ENCODE data around the gene KCNH8.

GRCh38 chr3:19455546-19455945 lies 307.2 kb downstream of the KCNH8 start:
- TF ChIP-seq CTCF (IDR thresholded peaks at IDR 0.05; ENCODE audit: low read depth, low read length, missing input control) (no peak), RXRA (IDR thresholded peaks at IDR 0.05) (no peak), YY1 (IDR thresholded peaks at IDR 0.05) (no peak), JUND (IDR thresholded peaks at IDR 0.05) (no peak), RAD21 (IDR thresholded peaks at IDR 0.05) (no peak), NR2F2 (IDR thresholded peaks at IDR 0.05) (no peak), EGR1 (IDR thresholded peaks at IDR 0.05; ENCODE audit: low read depth in 2 of 2) (no peak), ZBTB33 (IDR thresholded peaks at IDR 0.05) (no peak), GABPA (IDR thresholded peaks at IDR 0.05 in 1 of 2, conservative IDR thresholded peaks at IDR 0.05 in 1 of 2) (no peak), TAF1 (conservative IDR thresholded peaks at IDR 0.05) (no peak)
